Measurements from ENCODE around the gene SLF2.

GRCh38 chr10:100987685-100988049 is 74.9 kb downstream of the SLF2 start:
- TF ChIP-seq CTCF (IDR thresholded peaks at IDR 0.05; ENCODE audit: control extremely low read depth in 1 of 3, insufficient read depth in 1 of 3, low read depth in 1 of 3, low read length in 3 of 3) (no peak), MAX (IDR thresholded peaks at IDR 0.05) (no peak), RXRA (IDR thresholded peaks at IDR 0.05; ENCODE audit: insufficient read depth, low read depth, low read length) (no peak), ZNF274 (IDR thresholded peaks at IDR 0.05; ENCODE audit: borderline replicate concordance, extremely low read depth, low read length) (no peak), POLR2A (IDR thresholded peaks at IDR 0.05; ENCODE audit: control extremely low read depth in 1 of 2, low read depth in 2 of 2, low read length in 2 of 2) (no peak), FOSL1 (IDR thresholded peaks at IDR 0.05; ENCODE audit: insufficient read depth, low read depth, low read length) (no peak), NRF1 (IDR thresholded peaks at IDR 0.05; ENCODE audit: low read depth, low read length) (no peak)
